AG08396 (cell line): ENCODE measurements around the gene PRPSAP1.
"Not testable (repeated sequence)": the region's sequence is repeated elsewhere in the genome, so short reads cannot be mapped to it uniquely, and the experiment has no call there.

Source experiments
- DNase-seq: peaks from one replicate; pipeline ENCODE4 v3.0.0; 2012; ENCODE audit warnings: low spot score, mixed read lengths

Gene PRPSAP1

DNA sequence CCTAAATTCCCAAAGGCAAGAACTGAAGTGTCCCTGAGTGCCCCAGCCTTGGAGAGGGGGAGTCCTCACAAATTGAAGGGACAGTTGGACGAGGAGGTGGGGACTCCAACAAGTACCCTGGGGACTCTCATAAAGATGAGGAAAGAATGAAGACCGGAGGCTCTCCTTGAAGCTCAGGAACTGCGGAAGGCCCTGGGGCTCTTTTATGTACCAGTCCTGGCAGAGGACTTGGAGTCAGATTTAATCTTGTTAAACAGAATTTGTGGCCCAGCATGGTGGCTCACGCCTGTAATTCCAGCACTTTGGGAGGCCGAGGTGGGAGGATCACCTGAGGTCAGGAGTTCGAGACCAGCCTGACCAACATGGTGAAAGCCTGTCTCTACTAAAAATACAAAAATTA is 6.1 kb upstream of the PRPSAP1 start:
- DNase-seq = not testable (repeated sequence)

DNA sequence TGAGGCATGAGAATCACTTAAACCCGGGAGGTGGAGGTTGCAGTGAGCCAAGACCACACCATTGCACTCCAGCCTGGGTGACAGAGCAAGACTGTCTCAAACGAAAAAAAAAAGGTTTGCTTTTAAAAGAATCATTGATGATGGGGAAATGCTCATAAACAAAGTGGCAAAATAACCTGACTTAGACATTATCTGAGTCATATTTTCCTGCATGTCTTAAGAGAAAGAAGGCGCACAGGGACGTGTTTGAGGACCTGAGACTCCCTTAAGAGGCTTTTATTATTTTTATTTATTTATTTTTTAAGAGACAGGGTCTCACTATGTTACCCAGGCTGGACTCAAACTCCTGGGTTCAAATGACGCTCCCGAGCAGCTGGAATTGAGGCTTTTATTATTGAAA is 5.7 kb upstream of the PRPSAP1 start:
- no peak for DNase-seq

DNA sequence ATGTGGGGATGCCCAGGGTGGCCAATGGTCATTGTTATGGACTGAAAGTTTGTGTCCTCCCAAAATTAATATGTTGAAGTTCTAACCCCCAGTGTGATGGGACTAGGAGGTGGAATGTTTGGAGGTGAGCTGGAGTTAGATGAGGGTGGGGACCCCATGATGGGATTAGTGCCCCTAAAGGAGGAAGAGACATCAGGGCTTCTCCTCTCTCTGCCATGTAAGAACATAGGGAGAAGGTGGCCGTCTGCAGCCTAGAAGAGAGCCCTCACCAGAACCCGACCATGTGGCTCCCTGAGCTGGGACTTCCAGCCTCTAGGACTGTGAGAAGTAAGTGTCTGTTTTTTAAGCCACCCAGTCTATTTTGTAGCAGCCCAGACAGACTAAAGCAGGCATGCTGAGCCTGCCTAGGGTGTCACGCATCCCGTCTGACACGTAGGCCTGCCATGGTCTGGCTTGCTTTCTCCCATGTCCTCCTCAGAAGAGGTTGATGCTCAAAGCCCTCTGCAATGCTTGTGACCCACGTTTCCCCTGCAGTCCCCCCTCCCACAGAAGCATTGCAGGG is 4.0 kb upstream of the PRPSAP1 start:
- DNase-seq = no peak

DNA sequence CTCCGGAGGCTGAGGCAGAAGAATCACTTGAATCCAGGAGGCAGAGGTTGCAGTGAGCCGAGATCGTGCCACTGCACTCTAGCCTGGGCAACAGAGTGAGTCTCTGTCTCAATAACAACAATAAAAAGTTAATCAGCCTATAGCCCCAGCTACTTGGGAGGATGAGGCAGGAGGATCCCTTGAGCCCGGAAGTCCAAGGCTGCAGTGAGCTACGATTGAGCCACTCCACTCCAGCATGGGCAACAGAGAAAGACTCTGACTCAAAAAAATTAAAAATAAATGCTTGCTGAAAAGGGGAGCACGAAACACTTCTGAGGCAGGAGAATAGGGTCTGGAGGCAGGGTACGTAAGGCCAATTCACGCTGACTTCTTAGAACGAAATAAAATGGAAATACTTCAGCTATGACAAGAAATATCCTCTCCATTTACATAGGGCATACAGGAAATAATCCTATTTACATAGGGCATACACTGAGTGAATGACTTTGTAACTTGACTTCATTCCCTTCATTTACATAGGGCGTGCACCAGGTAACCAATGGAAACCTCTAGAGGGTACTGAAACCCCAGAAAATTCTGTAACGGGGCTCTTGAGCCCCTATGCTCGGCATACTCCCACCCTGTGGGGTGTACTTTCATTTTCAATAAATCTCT is 3.2 kb upstream of the PRPSAP1 start:
- no peak for DNase-seq

DNA sequence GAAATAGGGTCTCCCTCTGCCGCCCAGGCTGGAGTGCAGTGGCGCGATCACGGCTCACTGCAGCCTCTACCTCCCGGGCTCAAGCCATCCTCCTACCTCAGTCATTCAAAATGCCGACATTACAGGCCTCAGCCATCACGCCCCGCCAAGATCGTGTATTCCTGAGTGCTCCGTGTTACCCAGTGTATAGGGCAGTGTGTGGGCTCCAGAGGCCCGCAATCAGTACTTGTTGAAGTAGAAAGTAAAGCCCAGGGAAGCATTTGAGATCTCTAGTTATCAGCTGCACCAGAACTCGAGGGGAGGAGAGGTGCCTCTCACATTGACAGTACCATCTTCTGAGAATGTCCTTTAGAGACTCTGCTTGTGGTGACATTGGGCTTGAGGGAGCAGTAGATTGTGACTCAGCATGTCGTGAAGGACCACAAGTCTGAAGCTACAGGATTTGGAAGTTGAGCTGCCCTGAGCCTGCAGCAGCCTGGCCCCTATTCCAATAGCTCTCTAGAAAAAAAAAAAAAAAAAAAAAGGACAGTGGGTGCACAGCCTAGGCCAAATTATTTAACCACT is 1.1 kb upstream of the PRPSAP1 start:
- DNase-seq = no peak

DNA sequence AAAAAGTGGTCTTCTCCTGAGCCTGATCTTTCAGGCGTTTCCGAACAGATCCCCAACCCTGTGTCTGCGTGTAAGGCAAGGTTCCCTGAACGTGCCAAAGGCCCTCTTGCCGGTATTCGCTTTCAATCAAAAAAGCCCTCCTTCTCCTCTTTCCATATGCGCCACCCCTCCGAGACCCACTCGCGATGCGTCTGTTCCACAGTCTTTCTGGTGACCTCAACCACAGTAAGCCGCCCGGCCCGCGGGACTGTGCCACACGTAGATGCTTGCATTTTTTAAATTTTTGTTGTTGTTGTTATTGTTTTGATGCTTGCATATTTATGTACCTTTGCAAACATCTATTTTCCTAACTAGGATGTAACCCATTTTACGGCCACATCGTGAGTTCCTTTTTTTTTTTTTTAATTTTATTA is 607 bp upstream of the PRPSAP1 start:
- no peak for DNase-seq

DNA sequence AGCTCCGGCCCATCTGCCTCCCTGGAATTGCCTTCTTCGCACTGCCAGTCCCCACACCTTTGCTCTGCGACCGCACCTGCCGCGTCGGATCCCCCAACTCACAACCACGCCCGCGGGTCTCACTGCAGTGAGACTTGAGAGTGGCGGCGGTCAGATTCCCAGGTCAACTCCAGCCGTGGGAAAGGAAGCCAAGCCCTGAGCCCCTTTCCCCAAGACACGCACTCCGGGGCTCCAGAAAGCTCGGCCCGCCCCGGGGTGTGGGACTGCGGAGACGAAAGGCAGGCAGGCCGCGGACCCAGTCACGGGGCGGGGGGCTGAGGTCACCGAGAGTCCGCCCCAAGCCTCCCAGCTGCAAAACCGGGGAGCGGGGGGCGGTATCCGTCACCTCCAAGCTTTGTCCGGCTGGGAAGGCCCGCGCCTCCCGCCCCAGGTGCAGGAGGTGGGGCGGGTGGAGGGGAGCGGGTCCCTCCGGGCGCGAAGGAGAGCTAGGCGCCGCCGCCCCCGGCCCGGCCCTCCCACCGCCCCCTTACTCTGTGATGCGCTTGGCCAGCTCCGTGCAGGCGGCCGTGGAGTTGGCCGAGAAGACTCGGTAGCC is 615 bp downstream of the PRPSAP1 start:
- peak; percentile 56 for DNase-seq

DNA sequence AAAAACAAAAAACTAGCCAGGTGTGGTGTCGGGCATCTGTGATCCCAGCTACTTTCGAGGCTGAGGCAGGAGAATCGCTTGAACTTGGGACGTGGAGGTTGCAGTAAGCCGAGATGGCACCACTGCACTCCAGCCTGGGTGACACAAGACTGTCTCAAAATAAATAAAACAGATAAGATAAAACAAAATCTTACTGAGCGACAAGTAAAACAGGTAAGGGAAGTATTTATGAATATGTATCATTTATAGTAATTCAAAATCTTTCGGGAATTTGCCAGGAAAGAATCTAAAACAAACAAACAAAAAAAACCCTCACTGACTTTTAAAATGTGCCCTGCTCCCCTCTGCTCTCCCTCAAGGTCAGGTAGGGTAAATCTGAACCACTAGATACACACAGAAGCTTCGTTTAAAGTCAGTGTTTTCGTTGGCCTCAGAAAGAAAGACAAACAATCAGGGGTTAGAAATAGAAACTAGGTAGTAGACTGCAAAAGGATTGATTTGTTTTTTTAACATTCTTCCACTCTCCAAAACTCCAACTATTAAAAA is 2.1 kb downstream of the PRPSAP1 start:
- no peak for DNase-seq

DNA sequence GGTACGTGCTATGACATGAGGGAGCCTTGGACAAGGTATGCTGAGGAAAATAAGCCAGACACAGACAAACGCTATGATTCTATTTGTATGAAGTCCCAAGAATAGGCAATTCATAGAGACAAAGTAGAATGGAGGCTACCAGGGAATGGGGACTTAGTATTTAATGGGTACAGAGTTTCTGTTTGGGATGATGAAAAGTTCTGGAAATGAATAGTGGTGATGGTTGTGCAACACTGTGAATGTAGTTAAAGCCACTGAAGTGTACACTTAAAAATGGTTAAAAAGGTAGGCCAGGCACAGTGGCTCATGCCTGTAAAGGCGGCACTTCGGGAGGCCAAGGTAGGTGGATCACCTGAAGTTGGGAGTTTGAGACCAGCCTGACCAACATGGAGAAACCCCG is 3.3 kb downstream of the PRPSAP1 start:
- no peak for DNase-seq

DNA sequence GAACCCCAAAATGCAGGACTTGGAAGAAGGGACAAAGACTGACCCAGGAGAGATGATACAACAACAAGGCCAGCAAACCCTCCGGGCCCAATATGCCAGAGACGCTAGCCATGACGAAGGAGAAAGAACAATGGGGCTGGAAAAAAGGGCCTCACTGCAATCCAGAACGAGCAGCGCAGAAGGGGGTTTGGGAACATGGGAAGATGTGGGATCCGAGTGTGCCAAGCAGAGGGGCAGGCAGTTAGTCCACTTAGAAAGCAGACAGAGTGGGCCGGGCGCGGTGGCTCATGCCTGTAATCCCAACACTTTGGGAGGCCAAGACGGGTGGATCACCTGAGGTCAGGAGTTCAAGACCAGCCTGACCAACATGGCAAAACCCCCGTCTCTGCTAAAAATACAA is 6.8 kb downstream of the PRPSAP1 start:
- DNase-seq = not testable (repeated sequence)

DNA sequence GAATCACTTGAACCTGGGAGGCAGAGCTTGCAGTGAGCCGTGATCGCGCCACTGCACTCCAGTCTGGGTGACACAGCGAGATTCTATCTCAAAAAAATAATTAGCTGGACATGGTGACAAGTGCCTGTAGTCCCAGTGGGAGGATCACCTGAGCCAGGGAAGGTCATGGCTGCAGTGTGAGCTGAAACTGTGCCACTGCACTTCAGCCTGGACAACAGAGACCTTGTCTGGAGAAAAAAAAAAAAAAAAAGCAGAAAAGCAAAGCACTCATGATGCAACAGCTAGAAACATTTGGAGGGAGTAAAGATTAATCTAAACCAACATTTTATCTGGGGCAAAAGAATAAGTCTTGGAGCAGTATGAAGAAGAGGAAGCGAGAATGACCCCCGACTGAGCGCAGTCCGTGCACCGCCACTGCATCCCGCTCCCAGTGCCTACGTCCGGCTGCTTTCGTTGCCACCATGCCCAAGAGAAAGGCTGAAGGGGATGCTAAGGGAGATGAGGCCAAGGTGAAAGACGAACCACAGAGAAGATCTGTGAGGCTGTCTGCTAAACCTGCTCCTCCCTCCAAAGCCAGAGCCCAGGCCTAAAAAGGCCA is 8.2 kb downstream of the PRPSAP1 start:
- DNase-seq = no peak

DNA sequence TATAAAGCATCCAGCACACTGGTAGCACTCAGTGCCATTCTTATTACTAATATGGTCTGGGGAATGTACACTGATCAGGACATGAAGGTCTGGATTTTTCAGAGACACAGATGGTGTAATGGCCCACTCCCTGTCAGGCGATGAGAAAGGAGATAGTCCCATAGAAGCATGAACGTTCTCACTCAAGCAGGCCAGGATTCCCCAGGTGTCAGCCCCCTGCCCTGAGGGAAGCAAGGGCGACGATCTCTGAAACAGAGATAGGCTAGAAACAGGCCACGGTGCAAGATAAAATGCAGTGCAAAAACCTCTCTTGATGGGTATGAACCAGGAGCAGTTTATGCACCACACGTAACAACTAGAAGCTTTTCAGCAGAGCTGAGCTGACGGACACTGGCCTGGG is 10.6 kb downstream of the PRPSAP1 start:
- no peak for DNase-seq

DNA sequence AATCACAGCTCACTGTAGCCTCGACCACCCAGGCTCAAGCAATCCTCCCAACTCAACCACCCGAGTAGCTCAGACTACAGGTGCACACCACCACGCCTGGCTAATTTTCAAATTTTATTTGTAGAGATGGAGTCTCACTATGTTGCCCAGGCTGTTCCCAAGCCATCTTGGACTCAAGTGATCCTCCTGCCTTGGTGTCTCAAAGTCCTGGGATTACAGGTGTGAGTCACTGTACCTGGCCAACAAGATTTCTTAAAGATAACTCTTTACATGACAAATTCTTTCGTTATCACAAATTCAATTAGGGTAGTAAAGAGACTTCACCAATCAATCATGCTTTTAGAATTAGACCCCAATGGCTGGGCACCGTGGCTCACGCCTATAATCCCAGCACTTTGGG is 12.4 kb downstream of the PRPSAP1 start:
- no peak for DNase-seq

DNA sequence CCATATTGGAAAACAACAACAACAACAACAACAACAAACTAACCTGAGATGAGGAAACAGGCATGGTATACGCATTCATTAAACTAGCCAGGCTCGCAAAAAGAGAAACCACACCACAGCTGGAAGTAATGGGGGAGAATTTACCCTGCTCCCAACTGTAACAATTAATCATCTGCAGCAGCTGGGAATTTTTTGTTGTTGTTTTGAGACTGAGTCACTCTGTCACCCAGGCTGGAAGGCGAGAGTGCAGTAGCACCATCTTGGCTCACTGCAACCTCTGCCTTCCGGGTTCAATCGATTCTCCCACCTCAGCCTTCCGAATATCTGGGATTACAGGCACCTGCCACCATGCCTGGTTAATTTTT is 16.3 kb downstream of the PRPSAP1 start:
- DNase-seq = peak; percentile 19

DNA sequence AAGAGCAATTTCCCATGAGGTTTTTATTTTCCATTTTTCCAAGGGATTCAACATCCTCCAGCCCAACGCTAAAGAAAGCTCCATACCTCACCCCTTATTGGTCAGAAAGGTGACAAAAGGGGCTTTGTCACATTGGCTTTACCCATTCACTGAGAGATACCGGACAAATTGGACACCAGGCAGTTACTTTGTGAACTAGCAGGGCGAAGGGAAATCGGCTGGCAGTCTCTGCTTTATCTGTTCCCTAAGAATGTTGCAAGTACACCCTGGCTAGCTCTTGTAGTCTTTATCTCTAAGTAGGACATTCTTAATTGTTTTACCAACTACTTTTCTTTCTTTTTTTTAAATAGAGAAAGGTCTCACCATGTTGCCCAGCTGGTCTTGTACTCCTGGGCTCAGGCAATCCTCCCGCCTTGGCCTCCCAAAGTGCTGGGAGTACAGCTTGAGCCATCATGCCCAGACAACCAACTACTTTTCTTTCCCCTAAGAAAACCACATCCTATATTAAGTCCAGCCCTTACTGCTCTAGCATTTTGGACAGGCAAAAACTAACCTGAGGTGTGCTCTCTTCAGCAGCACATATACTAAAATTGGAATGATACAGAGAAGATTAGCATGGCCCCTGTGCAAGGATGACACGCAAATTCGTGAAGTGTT is 16.8 kb downstream of the PRPSAP1 start:
- DNase-seq = no peak

DNA sequence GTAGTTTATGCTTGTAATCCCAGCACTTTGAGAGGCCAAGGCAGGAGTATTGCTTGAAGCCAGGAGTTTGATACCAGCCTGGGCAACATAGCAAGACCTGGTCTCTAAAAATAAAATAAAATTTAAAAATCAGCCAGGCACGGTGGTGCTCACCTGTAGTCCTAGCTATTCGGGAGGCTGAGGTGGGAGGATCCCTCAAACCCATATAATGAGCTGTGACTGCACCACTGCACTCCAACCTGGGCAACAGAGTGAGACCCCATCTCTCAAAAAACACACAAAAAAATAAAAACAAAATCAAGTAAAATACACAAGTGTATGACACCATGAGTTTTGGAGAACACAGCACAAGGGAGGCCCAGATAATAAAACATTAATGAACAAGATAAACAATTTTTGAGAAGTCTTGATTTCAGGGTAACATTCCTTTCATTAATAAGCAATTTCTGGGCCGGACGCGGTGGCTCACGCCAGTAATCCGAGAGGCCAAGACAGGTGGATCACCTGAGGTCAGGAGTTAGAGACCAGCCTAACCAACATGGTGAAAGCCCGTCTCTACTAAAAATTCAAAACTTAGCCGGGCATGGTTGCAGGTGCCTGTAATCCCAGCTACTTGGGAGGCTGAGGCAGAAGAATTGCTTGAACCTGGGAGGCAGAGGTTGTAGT is 17.9 kb downstream of the PRPSAP1 start:
- DNase-seq = no peak

DNA sequence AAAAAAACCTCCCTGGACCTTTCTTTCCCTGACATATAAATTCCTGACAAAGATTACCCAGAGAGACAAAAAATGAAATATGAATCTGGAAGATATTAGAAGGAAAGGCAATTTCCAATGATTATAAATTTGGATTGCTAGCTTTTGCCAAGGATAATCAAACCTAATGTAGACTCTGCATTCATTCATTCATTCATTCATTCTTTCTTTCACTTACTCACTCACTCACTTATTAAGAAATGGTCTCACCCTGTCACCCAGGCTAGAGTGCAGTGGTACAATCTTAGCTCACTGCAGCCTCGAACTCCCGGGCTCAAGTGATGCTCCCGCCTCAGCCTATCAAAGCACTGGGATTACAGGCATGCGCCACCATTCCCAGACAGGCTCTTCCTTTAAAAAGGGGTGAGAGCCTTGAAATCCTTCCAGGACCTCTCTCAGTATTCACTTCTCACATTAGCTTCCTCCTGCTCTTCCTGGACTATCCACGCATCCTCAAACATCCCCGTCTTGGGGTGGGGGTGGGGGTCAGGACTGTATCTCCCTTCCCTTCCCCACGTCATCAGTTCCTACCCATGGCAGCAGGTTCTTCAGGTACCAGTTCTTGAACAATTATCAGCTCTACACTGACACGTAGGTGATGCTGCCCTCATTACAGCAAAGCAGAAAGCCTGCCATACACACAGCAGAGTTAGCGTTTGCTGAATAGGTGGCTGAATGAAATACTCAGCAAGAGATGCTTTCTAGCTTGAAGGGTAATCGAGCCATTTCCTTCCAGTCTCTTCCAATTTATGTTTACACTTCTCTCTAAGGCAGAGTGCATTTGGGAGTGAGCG is 19.8 kb downstream of the PRPSAP1 start:
- DNase-seq = no peak

DNA sequence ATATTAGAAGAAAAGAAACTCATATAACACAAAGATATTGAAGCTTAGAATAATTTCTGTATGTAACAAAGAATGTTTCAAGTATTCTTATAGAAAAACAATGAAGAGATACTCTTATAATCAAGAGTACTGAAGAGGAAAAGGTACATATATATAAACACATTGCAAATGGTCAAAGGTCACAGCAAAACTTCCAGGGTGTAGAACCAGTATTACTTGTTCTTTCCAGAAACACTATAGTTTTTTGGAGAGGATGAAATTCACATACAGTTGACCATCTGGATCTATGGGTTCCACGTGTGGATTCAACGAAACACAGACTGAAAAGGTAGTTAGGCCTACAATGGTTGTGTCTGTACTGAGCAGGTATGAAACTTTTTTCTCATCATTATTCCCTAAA is 22.6 kb downstream of the PRPSAP1 start:
- no peak for DNase-seq

DNA sequence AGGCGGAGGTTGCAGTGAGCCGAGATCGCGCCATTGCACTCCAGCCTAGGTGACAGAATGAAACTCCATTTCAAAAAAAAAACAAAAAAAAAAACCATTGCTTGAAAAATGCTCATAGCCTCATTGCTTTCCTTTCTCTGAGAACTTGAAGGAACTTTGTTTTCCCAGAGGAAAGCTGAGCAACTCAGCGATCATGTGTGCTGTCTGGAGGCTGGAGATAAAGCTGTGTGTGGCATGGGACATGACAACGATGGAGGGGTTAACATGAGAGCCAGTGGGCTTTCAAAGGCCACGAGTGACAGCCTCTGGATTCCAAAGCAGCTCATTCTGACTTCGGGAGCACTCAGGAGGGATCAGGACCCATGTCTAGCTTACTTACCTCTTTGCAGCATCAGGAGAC is 24.1 kb downstream of the PRPSAP1 start:
- no peak for DNase-seq

DNA sequence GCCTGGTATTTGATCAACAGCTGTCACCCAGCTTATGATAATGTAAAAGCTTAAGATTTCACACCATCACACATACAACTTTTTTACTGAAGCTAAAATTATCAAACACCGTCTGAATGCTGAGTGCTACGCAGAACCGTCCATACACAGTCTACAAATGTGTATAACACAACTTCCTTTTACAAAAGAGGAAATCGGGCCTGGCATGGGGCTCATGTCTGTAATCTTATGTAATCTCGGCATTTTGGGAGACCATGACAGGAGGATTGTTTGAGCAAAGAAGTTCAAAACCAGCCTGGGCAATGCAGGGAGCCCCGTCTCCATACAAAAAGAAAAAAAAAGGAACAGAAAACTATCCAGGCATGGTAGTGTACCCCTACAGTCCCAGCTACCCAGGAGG is 26.0 kb downstream of the PRPSAP1 start:
- no peak for DNase-seq

DNA sequence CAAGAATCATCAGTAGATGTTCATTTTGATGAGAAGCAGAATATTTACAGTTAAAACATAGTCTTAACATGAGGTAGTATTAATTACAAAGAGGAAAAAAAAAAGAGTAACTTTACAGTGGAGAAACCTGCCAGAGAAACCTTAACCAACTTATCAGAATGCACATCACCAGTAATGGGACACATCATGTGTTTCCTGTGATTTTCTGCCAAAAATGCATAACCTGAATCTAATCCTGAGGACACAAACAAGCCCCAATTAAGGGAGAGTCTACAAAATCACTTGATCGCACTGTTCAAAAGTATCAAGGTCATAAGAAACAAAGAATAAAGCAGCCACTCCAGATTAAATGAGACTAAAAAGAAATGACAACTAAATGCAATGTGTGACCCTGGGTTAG is 27.4 kb downstream of the PRPSAP1 start:
- no peak for DNase-seq
